MCF 10A (cell line): ENCODE data around the gene BCL2L11. TPM values are rescaled to one million over a fixed set of nuclear protein-coding genes. Genes with fewer than 3 reads are reported as not detected.

Experiments
- BruUV-seq: library from RNA; stranded (reverse); fragments of 400-500 nt; replicated peaks from 2 replicates; lab custom pipeline; 2021; lab: Mats Ljungman, UMichigan
- CTCF ChIA-PET: fragments of 300-600 bp; sonication (Branson Sonifier 250); formaldehyde crosslinking; extraction: SDS; loops from one replicate; lab custom pipeline; 2021; ENCODE audit warnings: antibody characterized with exemption, inconsistent platforms; lab: Yijun Ruan, JAX
- POLR2A ChIA-PET: fragments of 300-600, 350-650 bp; sonication (Branson Sonifier 250); formaldehyde crosslinking; extraction: SDS; loops from one replicate; lab custom pipeline; 2020; ENCODE audit warnings: antibody characterized with exemption, inconsistent platforms; lab: Yijun Ruan, JAX
- DNase-seq: peaks from one replicate; pipeline ENCODE4 v3.0.0-alpha.2; 2018; ENCODE audit not compliant: unreplicated experiment
- H3K27ac Mint-ChIP-seq: one replicate; pipeline ENCODE4 v1.8.0; 2022; ENCODE audit warnings: mild to moderate bottlenecking, low read depth, mixed read lengths; ENCODE audit not compliant: unreplicated experiment
- H3K27me3 Mint-ChIP-seq: one replicate; pipeline ENCODE4 v1.8.0; 2022; ENCODE audit warnings: mixed read lengths; ENCODE audit not compliant: insufficient read depth, unreplicated experiment
- H3K36me3 Mint-ChIP-seq: one replicate; pipeline ENCODE4 v1.8.0; 2022; ENCODE audit warnings: mild to moderate bottlenecking, moderate library complexity, mixed read lengths; ENCODE audit not compliant: insufficient read depth, unreplicated experiment
- H3K4me1 Mint-ChIP-seq: one replicate; pipeline ENCODE4 v1.8.0; 2022; ENCODE audit warnings: mixed read lengths; ENCODE audit not compliant: insufficient read depth, unreplicated experiment
- H3K4me3 Mint-ChIP-seq: one replicate; pipeline ENCODE4 v1.8.0; 2022; ENCODE audit warnings: mild to moderate bottlenecking, moderate library complexity, mixed read lengths; ENCODE audit not compliant: unreplicated experiment
- H3K9me3 Mint-ChIP-seq: one replicate; pipeline ENCODE4 v1.8.0; 2022; ENCODE audit warnings: mixed read lengths; ENCODE audit not compliant: unreplicated experiment
- CTCF ChIP-seq: fragments of 200-600 bp; IDR thresholded peaks from one replicate; pipeline ENCODE4 v1.8.0; 2022; ENCODE audit warnings: antibody characterized with exemption, mild to moderate bottlenecking; ENCODE audit not compliant: unreplicated experiment
- intact Hi-C: fragments of 100-400 bp; cut with micrococcal nuclease; formaldehyde crosslinking; loops from 2 replicates; pipeline ENCODE4 v1.14.1; 2022
- total RNA-seq: library from RNA; stranded (reverse); gene quantifications from 2 replicates; pipeline ENCODE4 v1.2.3, GENCODE V29; 2022

BCL2L11 gene
- total RNA-seq, 1 experiment from 2014 or later: 5.8 TPM

DNA sequence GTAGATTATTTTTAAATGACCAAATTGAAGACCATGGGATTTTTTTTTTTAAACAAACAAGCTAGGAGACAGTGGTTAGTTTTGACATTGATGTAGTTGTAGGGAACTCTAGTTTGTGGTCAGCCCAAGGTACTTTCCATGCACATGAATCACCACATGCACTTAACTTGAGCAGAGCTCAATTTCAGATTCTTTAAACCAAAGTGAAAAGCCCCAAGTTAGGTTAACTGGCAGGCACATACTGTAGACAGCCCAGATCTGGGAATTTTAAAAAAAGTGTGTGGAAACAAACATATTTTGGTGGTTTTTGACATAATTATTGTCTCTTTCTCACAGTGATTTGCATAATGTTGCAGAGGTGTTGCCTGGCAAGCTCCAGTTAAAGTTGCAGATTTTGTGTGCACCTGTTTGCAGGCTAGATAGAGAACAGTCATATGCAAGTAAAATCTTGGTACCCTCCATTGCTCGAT is 88.4 kb downstream of the BCL2L11 start:
- Mint-ChIP-seq H3K27ac (no peak overlapping the region), H3K4me1 (peaks cover 5% of the 10 kb centered on the region), H3K4me3 (no peak overlapping the region), H3K9me3 (peaks cover 13% of the 10 kb centered on the region), H3K27me3 (no peaks in the 10 kb centered on the region), H3K36me3 (no peaks in the 10 kb centered on the region)
- no TSS peak for BruUV-seq
- intact Hi-C loops: no loop called here
- POLR2A ChIA-PET: interaction anchor here (1.4 kb wide), 1 partner anchor 11 kb away, joined by 4 read pairs; no protein-coding TSS in a partner anchor
- CTCF ChIA-PET: no interaction called here
- no peak for TF ChIP-seq CTCF
- peak; percentile 48 for DNase-seq

DNA sequence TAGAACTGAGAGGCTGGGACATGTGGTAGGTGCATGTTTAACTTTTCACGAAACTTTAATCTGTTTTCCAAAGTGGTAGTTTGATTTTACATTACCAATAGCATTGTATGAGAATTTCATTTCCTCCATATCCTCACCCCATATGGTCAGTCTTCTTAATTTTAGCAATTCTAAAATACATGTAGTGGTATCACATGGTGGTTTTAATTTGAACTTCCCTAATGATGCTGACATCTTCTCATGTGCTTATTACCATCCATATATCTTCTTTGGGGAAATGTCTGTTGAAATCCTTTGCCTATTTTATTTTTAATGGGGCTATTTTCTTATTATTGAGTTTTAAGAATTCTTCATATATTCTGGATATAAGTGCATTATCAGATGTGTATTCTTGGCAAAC is 89.3 kb downstream of the BCL2L11 start:
- Mint-ChIP-seq H3K9me3 (peaks cover 20% of the 10 kb centered on the region), H3K4me1 (peaks cover 5% of the 10 kb centered on the region), H3K27ac (no peak overlapping the region), H3K36me3 (no peaks in the 10 kb centered on the region), H3K4me3 (no peak overlapping the region), H3K27me3 (no peaks in the 10 kb centered on the region)
- no peak for DNase-seq
- TF ChIP-seq CTCF: no peak
- no TSS peak for BruUV-seq
- intact Hi-C loops: no loop called here
- ChIA-PET POLR2A (no interaction called here), CTCF (no interaction called here)

DNA sequence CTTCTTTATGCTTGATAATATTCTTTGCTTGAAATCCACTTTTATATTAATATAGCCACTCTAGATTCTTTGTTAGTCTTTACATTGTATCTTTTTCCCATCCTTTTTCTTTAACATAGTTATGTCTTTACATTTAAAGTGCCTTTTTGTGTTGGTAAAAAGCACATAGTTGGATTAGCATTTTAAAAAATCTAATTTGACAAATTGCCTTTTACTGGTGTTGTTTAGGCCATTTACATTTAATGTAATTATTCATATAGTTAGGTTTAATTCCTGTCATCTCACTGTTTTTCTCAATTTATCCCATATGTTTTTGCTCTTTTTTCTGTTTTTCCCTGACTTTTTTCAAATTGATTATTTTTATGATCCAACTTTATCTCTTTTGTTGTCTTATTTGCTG is 93.2 kb downstream of the BCL2L11 start:
- POLR2A ChIA-PET: no interaction called here
- intact Hi-C loops: no loop called here
- BruUV-seq: no TSS peak
- Mint-ChIP-seq H3K27me3 (no peaks in the 10 kb centered on the region), H3K27ac (no peak overlapping the region), H3K4me3 (no peak overlapping the region), H3K36me3 (no peaks in the 10 kb centered on the region), H3K9me3 (peaks cover 11% of the 10 kb centered on the region), H3K4me1 (no peaks in the 10 kb centered on the region)
- DNase-seq: no peak
- no peak for TF ChIP-seq CTCF
- CTCF ChIA-PET: no interaction called here

GRCh38 chr2:111216811-111217652 is 96.3 kb downstream of the BCL2L11 start:
- Mint-ChIP-seq H3K36me3 (peaks cover 6% of the 10 kb centered on the region), H3K4me3 (no peak overlapping the region), H3K9me3 (peaks cover 11% of the 10 kb centered on the region), H3K4me1 (no peaks in the 10 kb centered on the region), H3K27ac (no peak overlapping the region), H3K27me3 (no peaks in the 10 kb centered on the region)
- ChIA-PET CTCF (no interaction called here), POLR2A (no interaction called here)
- no peak for TF ChIP-seq CTCF
- no peak for DNase-seq
- intact Hi-C loops: no loop called here
- no TSS peak for BruUV-seq
